AG09309 (cell line): Measurements from ENCODE around the gene ZNF367.

Experiments
- DNase-seq: peaks from one replicate; pipeline ENCODE4 v3.0.0-alpha.2; 2010; ENCODE audit warnings: low read depth
- H3K4me3 ChIP-seq: 2 replicates; pipeline ENCODE4 v1.5.1; 2011; ENCODE audit warnings: mild to moderate bottlenecking, low read depth, low read length, moderate library complexity; ENCODE audit not compliant: control insufficient read depth
- CTCF ChIP-seq: IDR thresholded peaks from 2 replicates; pipeline ENCODE4 v1.5.1; 2011; ENCODE audit warnings: mild to moderate bottlenecking, low read depth, low read length, inconsistent platforms; ENCODE audit not compliant: insufficient read depth, control insufficient read depth; ENCODE audit errors: missing control alignments

ZNF367 gene

GRCh38 chr9:96392263-96392662, 25.9 kb downstream of the ZNF367 start:
- DNase-seq = no peak
- no peak for TF ChIP-seq CTCF
- H3K4me3 ChIP-seq = no peak overlapping the region

GRCh38 chr9:96391021-96391765, 27.0 kb downstream of the ZNF367 start:
- DNase-seq = no peak
- no peak overlapping the region for H3K4me3 ChIP-seq
- TF ChIP-seq CTCF = no peak

- no peak for TF ChIP-seq CTCF
- DNase-seq = no peak
- no peak overlapping the region for H3K4me3 ChIP-seq
Measured at GRCh38 chr9:96388144-96388543, 30.0 kb downstream of the ZNF367 start.

- H3K4me3 ChIP-seq = no peak overlapping the region
- no peak for DNase-seq
- no peak for TF ChIP-seq CTCF
Measured at GRCh38 chr9:96386157-96386556, 32.0 kb downstream of the ZNF367 start.

GRCh38 chr9:96383165-96383942, 34.8 kb downstream of the ZNF367 start, which contains the start of gene SLC35D2:
TSS of gene SLC35D2 (minus strand) at chr9:96383711. CDS start at chr9:96383634, 77 bp downstream.
- DNase-seq = no peak
- peak within 1 kb of the TSS; percentile 43 for H3K4me3 ChIP-seq
- TF ChIP-seq CTCF = no peak

- H3K4me3 ChIP-seq = peak overlapping the region; percentile 43
- TF ChIP-seq CTCF = no peak
- DNase-seq = no peak
Measured at GRCh38 chr9:96382839-96383164, 35.4 kb downstream of the ZNF367 start.

- no peak for DNase-seq
- TF ChIP-seq CTCF = no peak
Measured at GRCh38 chr9:96382175-96382574, 36.0 kb downstream of the ZNF367 start.

More at GRCh38 chr9:96382175-96382574, 36.0 kb downstream of the ZNF367 start:
- H3K4me3 ChIP-seq = no peak overlapping the region
